BLaER1 treated with 17β-estradiol and CSF1 and Interleukin-3, amounts not matched to agents 10 nM and 100 nM (cell line): ENCODE measurements around the gene PRDM4.
A peak's percentile ranks its signal among the peaks of the same experiment; 100 is the strongest.

Source experiments
- H3K27ac ChIP-seq, 11 experiments: shearing (Covaris generic); formaldehyde crosslinking; 2 replicates each; pipeline ENCODE4 v1.8.1; 2022
- H3K27me3 ChIP-seq, 11 experiments: shearing (Covaris generic); formaldehyde crosslinking; 2 replicates each; pipeline ENCODE4 v1.8.1; 2022
- H3K36me3 ChIP-seq, 11 experiments: shearing (Covaris generic); formaldehyde crosslinking; 2 replicates each; pipeline ENCODE4 v1.8.1; 2022
- H3K4me1 ChIP-seq, 10 experiments: shearing (Covaris generic); formaldehyde crosslinking; 2 replicates each; pipeline ENCODE4 v1.8.1; 2022
- H3K4me2 ChIP-seq, 11 experiments: shearing (Covaris generic); formaldehyde crosslinking; 2 replicates each; pipeline ENCODE4 v1.8.1; 2022
- H3K4me3 ChIP-seq, 10 experiments: shearing (Covaris generic); formaldehyde crosslinking; 2 replicates each; pipeline ENCODE4 v1.8.1; 2022
- H3K9ac ChIP-seq, 11 experiments: shearing (Covaris generic); formaldehyde crosslinking; 2 replicates each; pipeline ENCODE4 v1.8.1; 2022
- H3K9me3 ChIP-seq, 11 experiments: shearing (Covaris generic); formaldehyde crosslinking; replicated peaks in 1 of 11; 2 replicates each; pipeline ENCODE4 v1.8.1; 2022
- H4K20me1 ChIP-seq, 11 experiments: shearing (Covaris generic); formaldehyde crosslinking; 2 replicates each; pipeline ENCODE4 v1.8.1; 2022
- Cebpa-rat ChIP-seq, 11 experiments: shearing (Covaris generic); IDR thresholded peaks; 2 replicates each; pipeline ENCODE4 v1.8.1; 2022

The PRDM4 gene

DNA sequence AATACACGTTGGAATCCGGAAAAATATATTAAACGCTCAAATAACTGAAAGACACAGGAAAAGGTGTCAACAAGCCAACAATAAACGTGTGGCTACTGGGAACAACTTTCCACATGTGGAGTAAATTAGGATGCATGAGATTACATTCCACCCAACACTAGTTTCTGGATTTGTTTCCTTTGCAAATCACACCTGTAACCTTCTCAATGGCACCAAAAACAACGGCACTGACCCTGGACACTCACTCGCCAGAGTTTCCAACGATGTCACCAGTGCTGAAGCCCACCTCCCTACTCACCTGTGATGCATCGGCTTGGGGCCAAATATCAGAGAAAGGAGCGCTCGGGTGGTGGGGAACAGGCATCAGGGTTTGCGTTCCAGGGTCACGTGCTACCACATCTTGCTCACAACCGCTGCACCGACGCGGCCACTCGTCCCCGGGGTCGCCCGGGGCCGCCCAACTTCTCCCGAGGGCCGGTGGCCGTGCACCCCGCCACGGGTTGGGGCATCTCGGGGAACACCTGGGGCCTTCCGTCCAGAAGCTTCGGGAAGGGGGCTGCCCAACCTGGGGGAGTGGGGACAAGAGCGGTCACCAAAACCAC, 629 bp downstream of the PRDM4 start:
- no peak for TF ChIP-seq Cebpa-rat (IDR thresholded peaks at IDR 0.05)
- Histone ChIP-seq H3K9me3 (peaks cover 0 to 11% (median 5%) of the 10 kb centered on the region in 11 experiments; a peak in 6 of 22 replicates), H3K9ac (peak overlapping the region; percentile 91 to 97 (median 94)), H3K4me1 (peaks cover 21 to 35% (median 29%) of the 10 kb centered on the region in 10 experiments), H3K4me2 (peak overlapping the region; percentile 88 to 98 (median 96)), H3K27ac (peak overlapping the region; percentile 85 to 95 (median 92)), H3K4me3 (peak overlapping the region; percentile 86 to 98 (median 94)), H3K36me3 (peaks cover 32 to 40% (median 37%) of the 10 kb centered on the region in 11 experiments), H4K20me1 (peaks cover 0 to 47% (median 38%) of the 10 kb centered on the region in 11 experiments; a peak in 15 of 22 replicates), H3K27me3 (no peaks in the 10 kb centered on the region)

DNA sequence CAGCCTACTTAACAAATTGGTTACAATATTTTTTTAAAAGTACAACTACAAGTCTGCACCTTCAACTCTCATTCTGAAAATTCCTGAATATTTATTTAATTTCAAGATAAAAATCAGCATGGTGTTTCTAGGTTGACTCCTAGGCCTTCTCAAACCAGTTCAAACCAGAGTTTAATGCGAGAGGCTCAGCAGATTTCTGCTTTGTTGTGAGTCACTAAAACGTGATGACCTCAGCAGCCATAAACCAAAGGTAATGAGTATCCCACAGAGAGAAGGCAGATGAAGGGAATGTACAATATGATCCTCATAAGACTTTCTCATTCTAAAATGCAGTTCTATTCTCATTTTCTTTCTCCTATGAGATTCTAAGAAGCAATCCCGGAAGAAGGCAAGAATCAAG, 1.5 kb downstream of the PRDM4 start:
- H3K4me1 ChIP-seq, result peaks cover 21 to 33% (median 29%) of the 10 kb centered on the region in 10 experiments
- H3K27ac ChIP-seq, result peak overlapping the region; percentile 53 to 95 (median 92); a peak in 16 of 22 replicates
- peaks cover 0 to 11% (median 5%) of the 10 kb centered on the region in 11 experiments; a peak in 6 of 22 replicates for H3K9me3 ChIP-seq
- H4K20me1 ChIP-seq, result peaks cover 0 to 50% (median 40%) of the 10 kb centered on the region in 11 experiments; a peak in 15 of 22 replicates
- H3K9ac ChIP-seq, result peak overlapping the region; percentile 91 to 97 (median 94)
- peak overlapping the region; percentile 88 to 98 (median 96) for H3K4me2 ChIP-seq
- H3K27me3 ChIP-seq, result no peaks in the 10 kb centered on the region
- TF ChIP-seq Cebpa-rat (IDR thresholded peaks at IDR 0.05), result no peak
- peaks cover 41 to 49% (median 46%) of the 10 kb centered on the region in 11 experiments for H3K36me3 ChIP-seq
- H3K4me3 ChIP-seq, result peak overlapping the region; percentile 86 to 98 (median 94)

DNA sequence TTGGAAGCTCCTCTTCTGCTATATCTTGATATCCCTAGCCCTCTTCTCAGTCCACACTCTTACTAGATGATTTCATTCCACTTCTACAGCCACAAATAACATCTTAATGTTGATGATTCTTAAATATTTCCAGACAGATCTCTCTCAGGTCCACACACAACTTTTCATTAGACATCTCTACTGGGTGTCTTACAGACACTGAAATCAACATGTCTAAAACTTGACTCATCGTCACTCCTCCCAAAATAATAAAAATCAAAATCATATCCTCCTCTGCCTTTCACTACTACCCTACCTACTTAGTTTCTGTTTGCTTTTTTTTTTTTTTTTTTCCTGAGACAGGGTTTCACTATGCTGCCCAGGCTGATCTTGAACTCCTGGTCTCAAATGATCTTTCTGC, 11.9 kb downstream of the PRDM4 start:
- Histone ChIP-seq H4K20me1 (peaks cover 6 to 99% (median 49%) of the 10 kb centered on the region in 11 experiments; a peak in 20 of 22 replicates), H3K4me1 (peaks cover 0 to 22% (median 0%) of the 10 kb centered on the region in 10 experiments; a peak in 3 of 20 replicates), H3K36me3 (peaks cover 93 to 100% (median 99%) of the 10 kb centered on the region in 11 experiments), H3K4me2 (peak overlapping the region in 2 of 11 experiments; percentile 13 to 15; a peak in 2 of 22 replicates), H3K4me3 (no peak overlapping the region), H3K27ac (no peak overlapping the region), H3K27me3 (no peaks in the 10 kb centered on the region), H3K9me3 (no peaks in the 10 kb centered on the region), H3K9ac (no peak overlapping the region)
- TF ChIP-seq Cebpa-rat (IDR thresholded peaks at IDR 0.05), result no peak

DNA sequence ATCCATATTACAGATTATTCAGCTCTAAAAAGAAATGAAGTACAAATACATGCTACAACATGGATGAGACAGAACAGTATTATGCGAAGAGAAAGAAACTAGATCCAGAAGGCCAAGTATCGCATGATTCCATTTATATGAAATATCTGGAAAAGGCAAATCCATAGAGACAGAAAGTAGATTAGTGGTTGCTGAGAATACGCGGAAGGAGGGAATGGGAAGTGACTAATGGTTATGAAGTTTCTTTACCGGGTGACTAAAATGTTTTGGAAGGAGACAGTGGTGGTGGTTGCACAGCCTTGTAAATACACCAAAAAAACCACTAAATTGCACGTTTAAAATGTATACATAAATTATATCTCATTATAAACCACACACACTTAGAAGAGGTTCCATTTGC, 12.5 kb downstream of the PRDM4 start:
- Histone ChIP-seq H3K4me2 (peak overlapping the region in 2 of 11 experiments; percentile 4 to 13; a peak in 1 of 22 replicates), H3K27ac (no peak overlapping the region), H3K9ac (no peak overlapping the region), H3K27me3 (no peaks in the 10 kb centered on the region), H3K4me3 (no peak overlapping the region), H3K36me3 (peaks cover 93 to 100% (median 99%) of the 10 kb centered on the region in 11 experiments), H4K20me1 (peaks cover 6 to 98% (median 49%) of the 10 kb centered on the region in 11 experiments; a peak in 20 of 22 replicates), H3K9me3 (no peaks in the 10 kb centered on the region), H3K4me1 (peaks cover 0 to 22% (median 0%) of the 10 kb centered on the region in 10 experiments; a peak in 3 of 20 replicates)
- TF ChIP-seq Cebpa-rat (IDR thresholded peaks at IDR 0.05), result no peak

DNA sequence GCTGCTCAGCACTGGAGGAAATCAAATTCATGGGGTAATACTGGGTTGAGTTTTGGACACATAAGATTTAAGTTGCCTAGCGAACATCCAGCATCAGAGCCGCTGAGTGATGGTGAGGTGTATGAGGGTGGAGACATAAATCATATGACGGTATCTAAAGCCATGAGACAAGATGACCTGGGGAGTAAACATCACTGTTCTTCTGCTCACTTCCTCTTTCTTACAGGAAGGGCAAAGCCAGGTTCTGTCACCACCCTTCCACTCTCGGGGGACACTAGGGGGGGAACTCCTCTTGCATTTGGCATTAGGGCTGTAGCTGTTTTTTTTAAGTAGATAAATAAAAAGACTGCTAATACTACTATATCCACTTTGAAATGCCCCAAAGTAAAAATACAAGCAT, 24.0 kb downstream of the PRDM4 start:
- H3K27me3 ChIP-seq, result no peaks in the 10 kb centered on the region
- H3K4me2 ChIP-seq, result peak overlapping the region in 9 of 11 experiments; percentile 5 to 33 (median 31); a peak in 15 of 22 replicates
- H3K4me3 ChIP-seq, result no peak overlapping the region
- no peak overlapping the region for H3K9ac ChIP-seq
- H4K20me1 ChIP-seq, result peaks cover 0 to 94% (median 7%) of the 10 kb centered on the region in 11 experiments; a peak in 8 of 22 replicates
- H3K27ac ChIP-seq, result 0 out of 22 replicates have a peak overlapping the region, but pooled peaks of 2 of the 11 experiments have one; percentile 0 to 9
- no peaks in the 10 kb centered on the region for H3K9me3 ChIP-seq
- TF ChIP-seq Cebpa-rat (IDR thresholded peaks at IDR 0.05), result no peak
- peaks cover 92 to 100% (median 98%) of the 10 kb centered on the region in 11 experiments for H3K36me3 ChIP-seq
- H3K4me1 ChIP-seq, result peaks cover 13 to 24% (median 15%) of the 10 kb centered on the region in 10 experiments

DNA sequence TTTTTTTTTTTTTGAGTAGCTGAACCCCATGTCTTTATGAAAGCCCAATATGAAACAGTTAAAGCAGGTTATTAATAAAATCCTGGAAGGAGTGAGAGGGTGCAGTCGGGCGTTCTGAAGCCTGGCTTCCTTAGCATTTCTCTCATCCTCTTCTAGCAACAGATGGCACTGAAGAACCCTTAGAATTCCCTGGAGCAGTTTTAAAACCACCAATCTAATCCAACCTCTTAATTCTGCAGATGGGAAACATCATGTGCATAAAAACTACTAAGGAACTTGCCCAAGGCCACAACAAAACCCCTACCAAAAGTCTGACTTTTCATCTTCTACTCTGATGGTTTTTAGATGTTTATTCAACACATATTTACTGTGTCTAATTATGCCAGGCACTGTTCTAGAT, 25.2 kb downstream of the PRDM4 start:
- Histone ChIP-seq H3K27ac (no peak overlapping the region), H3K36me3 (peaks cover 80 to 91% (median 87%) of the 10 kb centered on the region in 11 experiments), H4K20me1 (peaks cover 0 to 85% (median 7%) of the 10 kb centered on the region in 11 experiments; a peak in 8 of 22 replicates), H3K4me2 (no peak overlapping the region), H3K27me3 (no peaks in the 10 kb centered on the region), H3K9me3 (no peaks in the 10 kb centered on the region), H3K4me1 (peaks cover 13 to 24% (median 15%) of the 10 kb centered on the region in 10 experiments), H3K4me3 (no peak overlapping the region), H3K9ac (no peak overlapping the region)
- TF ChIP-seq Cebpa-rat (IDR thresholded peaks at IDR 0.05), result no peak

DNA sequence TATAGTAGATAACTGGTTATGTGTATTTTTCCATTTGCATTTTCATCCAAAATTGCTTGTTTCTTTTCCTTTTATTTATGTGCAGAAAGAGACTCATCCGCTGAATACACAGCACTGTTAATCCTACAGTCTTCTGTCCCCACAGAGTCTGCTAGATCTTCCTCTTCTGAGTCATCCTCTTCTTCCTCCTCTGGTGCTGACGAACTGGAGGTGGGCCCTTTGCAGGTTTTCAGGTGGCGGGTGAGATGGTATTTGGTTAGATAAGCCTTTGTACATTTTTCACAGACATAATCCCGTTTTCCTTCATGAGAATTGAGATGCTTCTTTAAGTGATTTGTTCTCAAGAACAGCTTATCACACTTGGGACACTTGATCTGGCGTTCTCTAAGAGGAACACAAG, 26.8 kb downstream of the PRDM4 start:
- Histone ChIP-seq H3K36me3 (peaks cover 64 to 75% (median 70%) of the 10 kb centered on the region in 11 experiments), H3K9me3 (no peaks in the 10 kb centered on the region), H3K27ac (no peak overlapping the region)

DNA sequence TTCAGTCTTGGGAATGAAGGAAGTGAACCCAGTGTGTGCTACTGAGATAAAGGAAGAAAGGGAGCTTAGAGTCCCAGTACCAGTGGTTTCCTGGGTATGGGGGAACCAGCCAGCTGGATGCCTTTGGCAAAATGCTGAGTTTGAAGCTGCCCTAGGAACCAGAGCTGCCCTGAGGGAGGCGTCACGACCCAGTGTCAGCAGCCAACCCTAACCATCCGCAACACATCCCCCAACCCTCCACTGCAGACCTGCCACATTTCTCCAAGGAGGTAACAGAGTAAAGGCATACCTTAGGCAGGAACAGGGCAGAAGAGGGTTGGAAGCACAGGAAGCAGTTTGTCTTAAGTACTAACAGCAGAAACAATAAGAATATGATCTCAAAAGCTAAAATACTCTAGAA, 28.6 kb downstream of the PRDM4 start:
- Histone ChIP-seq H3K27me3 (no peaks in the 10 kb centered on the region), H3K4me2 (no peak overlapping the region), H3K4me1 (peaks cover 6 to 15% (median 8%) of the 10 kb centered on the region in 10 experiments), H3K9me3 (no peaks in the 10 kb centered on the region), H4K20me1 (peaks cover 0 to 53% (median 7%) of the 10 kb centered on the region in 11 experiments; a peak in 8 of 22 replicates), H3K4me3 (no peak overlapping the region), H3K27ac (no peak overlapping the region), H3K9ac (no peak overlapping the region), H3K36me3 (peaks cover 47 to 57% (median 53%) of the 10 kb centered on the region in 11 experiments)
- no peak for TF ChIP-seq Cebpa-rat (IDR thresholded peaks at IDR 0.05)

More for the DNA sequence above, 26.8 kb downstream of the PRDM4 start:
- Histone ChIP-seq H4K20me1 (peaks cover 0 to 71% (median 7%) of the 10 kb centered on the region in 11 experiments; a peak in 8 of 22 replicates), H3K4me3 (no peak overlapping the region), H3K4me1 (peaks cover 13 to 24% (median 15%) of the 10 kb centered on the region in 10 experiments), H3K9ac (no peak overlapping the region), H3K27me3 (no peaks in the 10 kb centered on the region), H3K4me2 (no peak overlapping the region)
- TF ChIP-seq Cebpa-rat (IDR thresholded peaks at IDR 0.05), result no peak

DNA sequence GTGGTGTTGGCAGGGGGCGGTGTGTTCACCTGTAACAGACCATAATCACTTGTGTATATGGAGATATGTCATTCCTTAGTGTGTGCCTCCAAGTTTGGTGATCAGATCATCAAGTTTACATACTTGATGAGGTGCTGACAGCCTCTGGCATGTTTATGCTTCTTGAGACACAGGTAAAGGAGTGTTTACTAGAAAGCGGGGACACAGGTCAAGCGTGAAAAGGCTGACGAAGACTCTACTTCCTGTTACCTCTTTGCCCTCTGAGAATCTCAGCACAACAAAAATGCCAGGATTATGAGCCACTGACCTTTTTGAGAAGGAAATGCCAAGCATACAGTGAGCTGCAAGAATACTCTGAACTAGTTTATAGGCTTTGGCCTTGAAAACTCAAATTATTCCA, 29.6 kb downstream of the PRDM4 start:
- no peaks in the 10 kb centered on the region for H3K27me3 ChIP-seq
- TF ChIP-seq Cebpa-rat (IDR thresholded peaks at IDR 0.05), result no peak
- no peak overlapping the region; a peak in 1 of 22 replicates for H3K9ac ChIP-seq

More for the DNA sequence above, 29.6 kb downstream of the PRDM4 start:
- Histone ChIP-seq H3K9me3 (no peaks in the 10 kb centered on the region), H3K4me2 (no peak overlapping the region), H4K20me1 (peaks cover 0 to 43% (median 7%) of the 10 kb centered on the region in 11 experiments; a peak in 8 of 22 replicates), H3K4me3 (no peak overlapping the region), H3K4me1 (peaks cover 0 to 8% (median 0%) of the 10 kb centered on the region in 10 experiments; a peak in 4 of 20 replicates), H3K36me3 (peaks cover 37 to 47% (median 43%) of the 10 kb centered on the region in 11 experiments), H3K27ac (no peak overlapping the region)
